ENCODE data around the gene FBLN1. TPM values are rescaled to one million over a fixed set of nuclear protein-coding genes. Genes with fewer than 3 reads are reported as not detected.

FBLN1 gene
- polyA plus RNA-seq, 1 donor from 2014 or later = 3.4 TPM

DNA sequence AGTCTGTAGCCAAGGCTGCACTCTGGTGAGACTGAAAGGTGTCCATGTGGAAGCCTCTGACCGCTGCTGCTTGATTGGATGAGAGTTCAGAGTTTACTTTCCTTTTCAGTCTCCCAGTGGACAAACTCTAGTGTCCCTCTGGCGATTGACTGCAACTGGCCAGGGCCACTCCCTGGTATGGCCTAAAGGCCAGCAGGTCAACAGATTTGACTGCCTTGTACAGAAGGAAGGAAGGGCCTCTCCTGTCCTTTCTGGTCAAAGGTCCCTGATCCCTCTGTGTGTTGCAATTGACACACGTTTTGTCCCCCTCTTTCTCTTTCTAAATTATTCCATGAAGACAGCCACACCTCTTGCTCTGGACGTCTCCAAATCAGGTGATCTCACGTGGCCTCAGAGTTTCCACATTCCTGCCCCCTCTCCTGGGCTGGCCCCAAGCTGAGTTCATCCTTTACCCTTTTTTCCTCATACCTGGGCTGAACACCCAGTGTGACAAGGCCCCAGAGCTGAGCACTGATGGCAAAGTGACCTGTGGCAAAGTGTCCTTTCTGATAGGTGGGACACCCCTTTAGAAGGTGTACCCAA lies 18.7 kb upstream of the FBLN1 start:
- Histone ChIP-seq H3K36me3 (ENCODE audit: insufficient read depth, low read length) (no peaks in the 10 kb centered on the region), H3K79me2 (replicated peaks; ENCODE audit: insufficient read depth, low read length) (no peaks in the 10 kb centered on the region), H2AFZ (ENCODE audit: low read depth, low read length) (no peak overlapping the region), H4K20me1 (ENCODE audit: insufficient read depth) (no peaks in the 10 kb centered on the region), H3K27me3 (ENCODE audit: insufficient read depth, low read depth, low read length) (no peaks in the 10 kb centered on the region), H3F3A (ENCODE audit: insufficient read depth, low read length, poor library complexity, severe bottlenecking) (no peaks in the 10 kb centered on the region), H3K27ac (ENCODE audit: low read length) (no peak overlapping the region), H3K9me2 (ENCODE audit: insufficient read depth, low read length) (no peaks in the 10 kb centered on the region), H3K4me3 (ENCODE audit: low read length) (no peak overlapping the region), H3K9me3 (ENCODE audit: low read length) (no peaks in the 10 kb centered on the region), H3K4me2 (ENCODE audit: low read length) (no peak overlapping the region), H3K9ac (ENCODE audit: low read length) (no peak overlapping the region)
- no peak for TF ChIP-seq RAD21 (conservative IDR thresholded peaks at IDR 0.05)
- no peak for TF ChIP-seq EZH2 (IDR thresholded peaks at IDR 0.05; ENCODE audit: borderline replicate concordance, insufficient read depth, low read length, poor library complexity, severe bottlenecking)
- TF ChIP-seq REST (IDR thresholded peaks at IDR 0.05; ENCODE audit: borderline replicate concordance) = no peak
- TF ChIP-seq POLR2AphosphoS5 (IDR thresholded peaks at IDR 0.05) = no peak
- no peak for TF ChIP-seq MXI1 (conservative IDR thresholded peaks at IDR 0.05; ENCODE audit: poor library complexity, severe bottlenecking)
- TF ChIP-seq EP300 (conservative IDR thresholded peaks at IDR 0.05; ENCODE audit: poor library complexity, severe bottlenecking) = no peak
- no peak for TF ChIP-seq SMC3 (conservative IDR thresholded peaks at IDR 0.05; ENCODE audit: poor library complexity)
- TF ChIP-seq TAF1 (IDR thresholded peaks at IDR 0.05; ENCODE audit: low read depth) = no peak
- TF ChIP-seq, protein P1, sequence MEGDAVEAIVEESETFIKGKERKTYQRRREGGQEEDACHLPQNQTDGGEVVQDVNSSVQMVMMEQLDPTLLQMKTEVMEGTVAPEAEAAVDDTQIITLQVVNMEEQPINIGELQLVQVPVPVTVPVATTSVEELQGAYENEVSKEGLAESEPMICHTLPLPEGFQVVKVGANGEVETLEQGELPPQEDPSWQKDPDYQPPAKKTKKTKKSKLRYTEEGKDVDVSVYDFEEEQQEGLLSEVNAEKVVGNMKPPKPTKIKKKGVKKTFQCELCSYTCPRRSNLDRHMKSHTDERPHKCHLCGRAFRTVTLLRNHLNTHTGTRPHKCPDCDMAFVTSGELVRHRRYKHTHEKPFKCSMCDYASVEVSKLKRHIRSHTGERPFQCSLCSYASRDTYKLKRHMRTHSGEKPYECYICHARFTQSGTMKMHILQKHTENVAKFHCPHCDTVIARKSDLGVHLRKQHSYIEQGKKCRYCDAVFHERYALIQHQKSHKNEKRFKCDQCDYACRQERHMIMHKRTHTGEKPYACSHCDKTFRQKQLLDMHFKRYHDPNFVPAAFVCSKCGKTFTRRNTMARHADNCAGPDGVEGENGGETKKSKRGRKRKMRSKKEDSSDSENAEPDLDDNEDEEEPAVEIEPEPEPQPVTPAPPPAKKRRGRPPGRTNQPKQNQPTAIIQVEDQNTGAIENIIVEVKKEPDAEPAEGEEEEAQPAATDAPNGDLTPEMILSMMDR (IDR thresholded peaks at IDR 0.05; ENCODE audit: poor library complexity, severe bottlenecking) = no peak

GRCh38 chr22:45484742-45485141 lies 17.9 kb upstream of the FBLN1 start:
- no peak overlapping the region for H2AFZ ChIP-seq (ENCODE audit: low read depth, low read length)
- TF ChIP-seq POLR2AphosphoS5 (IDR thresholded peaks at IDR 0.05) = no peak
- no peak for TF ChIP-seq SMC3 (conservative IDR thresholded peaks at IDR 0.05; ENCODE audit: poor library complexity)
- no peak for TF ChIP-seq EP300 (conservative IDR thresholded peaks at IDR 0.05; ENCODE audit: poor library complexity, severe bottlenecking)
- TF ChIP-seq, protein P1 (IDR thresholded peaks at IDR 0.05; ENCODE audit: poor library complexity, severe bottlenecking) = no peak
- no peak for TF ChIP-seq REST (IDR thresholded peaks at IDR 0.05; ENCODE audit: borderline replicate concordance)
- no peak for TF ChIP-seq TAF1 (IDR thresholded peaks at IDR 0.05; ENCODE audit: low read depth)
- TF ChIP-seq EZH2 (IDR thresholded peaks at IDR 0.05; ENCODE audit: borderline replicate concordance, insufficient read depth, low read length, poor library complexity, severe bottlenecking) = no peak
- TF ChIP-seq RAD21 (conservative IDR thresholded peaks at IDR 0.05) = no peak
- no peak for TF ChIP-seq MXI1 (conservative IDR thresholded peaks at IDR 0.05; ENCODE audit: poor library complexity, severe bottlenecking)
- no peaks in the 10 kb centered on the region for H3K27me3 ChIP-seq (ENCODE audit: insufficient read depth, low read depth, low read length)
- H3K4me2 ChIP-seq (ENCODE audit: low read length) = no peak overlapping the region
- H4K20me1 ChIP-seq (ENCODE audit: insufficient read depth) = no peaks in the 10 kb centered on the region
- no peaks in the 10 kb centered on the region for H3K36me3 ChIP-seq (ENCODE audit: insufficient read depth, low read length)
- H3K79me2 ChIP-seq (replicated peaks; ENCODE audit: insufficient read depth, low read length) = no peaks in the 10 kb centered on the region
- no peak overlapping the region for H3K27ac ChIP-seq (ENCODE audit: low read length)
- no peak overlapping the region for H3K9ac ChIP-seq (ENCODE audit: low read length)
- H3K9me2 ChIP-seq (ENCODE audit: insufficient read depth, low read length) = no peaks in the 10 kb centered on the region
- H3F3A ChIP-seq (ENCODE audit: insufficient read depth, low read length, poor library complexity, severe bottlenecking) = no peaks in the 10 kb centered on the region
- no peak overlapping the region for H3K4me3 ChIP-seq (ENCODE audit: low read length)
- H3K9me3 ChIP-seq (ENCODE audit: low read length) = no peaks in the 10 kb centered on the region

All from neural cell (in vitro differentiated cells).